GM23338 (cell line): Measurements from ENCODE around the gene SLC6A19.

Source experiments
- CTCF ChIP-seq, 2 experiments: fragments of 200-600 bp in 1 of 2; sonication (generic) in 1 of 2; conservative IDR thresholded peaks; 2 replicates each; pipeline versions ENCODE4 v1.5.1 to v1.6.1; 2016 to 2017; ENCODE audit warnings: antibody characterized with exemption in 2 of 2, low read depth in 2 of 2, mild to moderate bottlenecking in 2 of 2, moderate library complexity in 1 of 2
- REST ChIP-seq: IDR thresholded peaks from one replicate; pipeline ENCODE4 v1.6.1; 2018; ENCODE audit warnings: antibody characterized with exemption; ENCODE audit not compliant: unreplicated experiment

GRCh38 chr5:1270933-1271914 lies 69.8 kb downstream of the SLC6A19 start:
- TF ChIP-seq CTCF (conservative IDR thresholded peaks at IDR 0.05; ENCODE audit: low read depth in 2 of 2) (no peak), REST (no peak)
